HG02678 (cell line): ENCODE measurements around the gene LRP5.
"Not testable (repeated sequence)": the region's sequence is repeated elsewhere in the genome, so short reads cannot be mapped to it uniquely, and the experiment has no call there.

ENCODE experiments used
- ATAC-seq: cut with Tn5 transposase; IDR thresholded peaks from one replicate; pipeline ENCODE4 v1.9.1; 2021; ENCODE audit warnings: mild to moderate bottlenecking, moderate library complexity; ENCODE audit not compliant: unreplicated experiment

Gene LRP5

GRCh38 chr11:68386331-68386978 is 74.1 kb downstream of the LRP5 start:
- ATAC-seq: no peak

- no peak for ATAC-seq
Measured at GRCh38 chr11:68387840-68388239, 75.4 kb downstream of the LRP5 start.

GRCh38 chr11:68388595-68389198 is 76.3 kb downstream of the LRP5 start:
- ATAC-seq: no peak

- no peak for ATAC-seq
Measured at GRCh38 chr11:68390315-68390714, 77.9 kb downstream of the LRP5 start.

- ATAC-seq: no peak
Measured at GRCh38 chr11:68392822-68393221, 80.4 kb downstream of the LRP5 start.

GRCh38 chr11:68396516-68396915 is 84.1 kb downstream of the LRP5 start:
- no peak for ATAC-seq

GRCh38 chr11:68397256-68397655 is 84.9 kb downstream of the LRP5 start:
- ATAC-seq: no peak

GRCh38 chr11:68398995-68399851 is 86.8 kb downstream of the LRP5 start:
- no peak for ATAC-seq

GRCh38 chr11:68399916-68400315 is 87.5 kb downstream of the LRP5 start:
- ATAC-seq: no peak

- ATAC-seq: not testable (repeated sequence)
Measured at GRCh38 chr11:68400584-68400983, 88.2 kb downstream of the LRP5 start.

- no peak for ATAC-seq
Measured at GRCh38 chr11:68401856-68402255, 89.5 kb downstream of the LRP5 start.

GRCh38 chr11:68402355-68403031 is 90.1 kb downstream of the LRP5 start:
- no peak for ATAC-seq

- no peak for ATAC-seq
Measured at GRCh38 chr11:68403424-68403823, 91.0 kb downstream of the LRP5 start.

GRCh38 chr11:68403831-68404230 is 91.4 kb downstream of the LRP5 start:
- no peak for ATAC-seq

GRCh38 chr11:68406324-68407313 is 94.2 kb downstream of the LRP5 start:
- no peak for ATAC-seq

GRCh38 chr11:68408512-68408911 is 96.1 kb downstream of the LRP5 start:
- no peak for ATAC-seq

GRCh38 chr11:68409748-68410344 is 97.5 kb downstream of the LRP5 start:
- ATAC-seq: no peak

- ATAC-seq: no peak
Measured at GRCh38 chr11:68411501-68411991, 99.2 kb downstream of the LRP5 start.

- ATAC-seq: no peak
Measured at GRCh38 chr11:68412593-68413475, 100.4 kb downstream of the LRP5 start.
